Measurements from ENCODE around the gene EMC10.

The EMC10 gene

DNA sequence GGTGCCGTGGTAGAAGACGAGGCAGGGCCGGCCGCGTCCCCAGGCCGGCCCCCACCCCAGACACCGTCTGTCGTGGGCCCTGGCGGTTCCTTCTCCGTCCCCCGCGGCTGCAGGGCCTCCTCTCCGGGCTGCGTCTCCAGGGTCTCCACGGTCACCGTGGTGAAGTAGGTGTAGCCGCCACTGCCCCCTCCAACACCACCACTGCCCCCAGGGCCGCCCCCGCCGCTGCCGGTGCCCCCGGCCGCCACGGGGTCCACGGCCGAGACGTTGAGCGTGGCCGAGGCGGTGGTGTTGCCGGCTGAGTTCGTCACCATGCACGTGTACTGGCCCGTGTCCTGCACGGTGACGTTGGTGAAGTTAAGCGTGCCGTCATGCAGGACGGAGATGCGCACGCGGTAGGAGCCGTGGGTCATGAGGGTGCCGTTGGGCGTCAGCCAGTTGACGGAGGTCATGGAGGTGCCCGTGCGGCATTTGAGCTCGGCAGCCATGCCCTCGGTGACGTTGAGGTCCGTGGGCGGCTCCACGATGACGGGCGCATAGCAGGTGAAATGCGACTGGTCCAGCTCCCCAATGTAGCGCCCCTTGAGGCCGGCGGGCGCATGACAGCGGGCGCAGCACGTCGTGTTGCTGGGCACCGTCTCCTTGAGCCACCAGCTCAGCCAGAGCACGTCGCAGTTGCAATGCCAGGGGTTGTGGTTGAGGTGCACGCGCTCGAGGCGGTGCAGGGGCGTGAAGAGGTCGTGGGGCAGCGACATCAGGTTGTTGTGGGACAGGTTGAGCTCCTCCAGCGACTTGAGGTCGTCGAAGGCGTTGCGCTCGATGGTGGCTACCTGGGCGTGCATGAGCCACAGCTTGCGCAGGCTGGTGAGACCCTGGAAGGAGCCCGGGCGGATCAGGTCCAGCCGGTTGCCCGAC, 42.0 kb downstream of the EMC10 start:
- TF ChIP-seq POLR2AphosphoS5 (IDR thresholded peaks at IDR 0.05; ENCODE audit: low read depth, low read length) (no peak), TAF1 (IDR thresholded peaks at IDR 0.05; ENCODE audit: borderline replicate concordance, insufficient read depth, low read length) (no peak)

GRCh38 chr19:50519006-50519575, 42.8 kb downstream of the EMC10 start:
- TF ChIP-seq POLR2AphosphoS5 (IDR thresholded peaks at IDR 0.05; ENCODE audit: low read depth, low read length) (no peak), TAF1 (IDR thresholded peaks at IDR 0.05; ENCODE audit: borderline replicate concordance, insufficient read depth, low read length) (no peak), SIN3A (IDR thresholded peaks at IDR 0.05; ENCODE audit: borderline replicate concordance, insufficient read depth, low read length) (no peak), FOXP2 (optimal IDR thresholded peaks at IDR 0.05; ENCODE audit: borderline replicate concordance, extremely low read depth, extremely low read length, insufficient read depth) (no peak)
- TF ChIP-seq, protein P1, sequence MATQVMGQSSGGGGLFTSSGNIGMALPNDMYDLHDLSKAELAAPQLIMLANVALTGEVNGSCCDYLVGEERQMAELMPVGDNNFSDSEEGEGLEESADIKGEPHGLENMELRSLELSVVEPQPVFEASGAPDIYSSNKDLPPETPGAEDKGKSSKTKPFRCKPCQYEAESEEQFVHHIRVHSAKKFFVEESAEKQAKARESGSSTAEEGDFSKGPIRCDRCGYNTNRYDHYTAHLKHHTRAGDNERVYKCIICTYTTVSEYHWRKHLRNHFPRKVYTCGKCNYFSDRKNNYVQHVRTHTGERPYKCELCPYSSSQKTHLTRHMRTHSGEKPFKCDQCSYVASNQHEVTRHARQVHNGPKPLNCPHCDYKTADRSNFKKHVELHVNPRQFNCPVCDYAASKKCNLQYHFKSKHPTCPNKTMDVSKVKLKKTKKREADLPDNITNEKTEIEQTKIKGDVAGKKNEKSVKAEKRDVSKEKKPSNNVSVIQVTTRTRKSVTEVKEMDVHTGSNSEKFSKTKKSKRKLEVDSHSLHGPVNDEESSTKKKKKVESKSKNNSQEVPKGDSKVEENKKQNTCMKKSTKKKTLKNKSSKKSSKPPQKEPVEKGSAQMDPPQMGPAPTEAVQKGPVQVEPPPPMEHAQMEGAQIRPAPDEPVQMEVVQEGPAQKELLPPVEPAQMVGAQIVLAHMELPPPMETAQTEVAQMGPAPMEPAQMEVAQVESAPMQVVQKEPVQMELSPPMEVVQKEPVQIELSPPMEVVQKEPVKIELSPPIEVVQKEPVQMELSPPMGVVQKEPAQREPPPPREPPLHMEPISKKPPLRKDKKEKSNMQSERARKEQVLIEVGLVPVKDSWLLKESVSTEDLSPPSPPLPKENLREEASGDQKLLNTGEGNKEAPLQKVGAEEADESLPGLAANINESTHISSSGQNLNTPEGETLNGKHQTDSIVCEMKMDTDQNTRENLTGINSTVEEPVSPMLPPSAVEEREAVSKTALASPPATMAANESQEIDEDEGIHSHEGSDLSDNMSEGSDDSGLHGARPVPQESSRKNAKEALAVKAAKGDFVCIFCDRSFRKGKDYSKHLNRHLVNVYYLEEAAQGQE (IDR thresholded peaks at IDR 0.05; ENCODE audit: insufficient read depth in 1 of 2, low read depth in 2 of 2, low read length in 2 of 2), result no peak

DNA sequence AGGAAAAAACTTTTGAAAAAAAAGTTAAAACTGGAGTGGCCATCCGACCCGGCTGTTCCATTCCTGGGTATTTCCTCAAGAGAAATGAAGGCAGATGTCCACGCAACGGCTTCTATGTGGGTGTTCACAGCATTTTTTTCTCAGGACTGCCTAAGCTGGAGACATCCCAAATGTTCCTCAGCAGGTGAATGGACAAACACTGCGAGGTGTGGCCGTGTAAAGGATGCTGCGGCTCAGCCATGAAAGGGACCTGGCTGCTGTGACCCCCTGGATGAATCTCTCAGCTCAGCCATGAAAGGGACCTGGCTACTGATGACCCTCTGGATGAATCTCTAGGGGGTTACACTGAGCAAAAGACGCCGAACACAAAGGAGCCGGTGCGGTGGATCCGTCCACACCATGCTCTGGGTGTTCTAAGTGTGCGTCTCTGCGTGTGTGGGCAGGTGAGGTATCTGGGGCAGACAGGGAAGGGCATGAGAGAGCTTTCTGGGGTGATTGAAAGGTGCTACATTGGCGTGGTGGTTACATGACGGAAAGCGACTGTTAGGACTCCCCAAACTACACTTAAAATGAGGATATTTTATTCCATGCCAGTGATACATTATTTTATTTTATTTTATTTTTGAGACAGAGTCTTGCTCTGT, 44.6 kb downstream of the EMC10 start:
- no peak for TF ChIP-seq POLR2AphosphoS5 (IDR thresholded peaks at IDR 0.05; ENCODE audit: low read depth, low read length)
- no peak for TF ChIP-seq TAF1 (IDR thresholded peaks at IDR 0.05; ENCODE audit: borderline replicate concordance, insufficient read depth, low read length)
- TF ChIP-seq, protein P1 (IDR thresholded peaks at IDR 0.05; ENCODE audit: insufficient read depth in 1 of 2, low read depth in 2 of 2, low read length in 2 of 2), result no peak
- no peak for TF ChIP-seq SIN3A (IDR thresholded peaks at IDR 0.05; ENCODE audit: borderline replicate concordance, insufficient read depth, low read length)
- no peak for TF ChIP-seq FOXP2 (optimal IDR thresholded peaks at IDR 0.05; ENCODE audit: borderline replicate concordance, extremely low read depth, extremely low read length, insufficient read depth)

- TF ChIP-seq POLR2AphosphoS5 (IDR thresholded peaks at IDR 0.05; ENCODE audit: low read depth, low read length) (no peak), TAF1 (IDR thresholded peaks at IDR 0.05; ENCODE audit: borderline replicate concordance, insufficient read depth, low read length) (no peak), SIN3A (IDR thresholded peaks at IDR 0.05; ENCODE audit: borderline replicate concordance, insufficient read depth, low read length) (no peak), FOXP2 (optimal IDR thresholded peaks at IDR 0.05; ENCODE audit: borderline replicate concordance, extremely low read depth, extremely low read length, insufficient read depth) (no peak)
- TF ChIP-seq, protein P1 (IDR thresholded peaks at IDR 0.05; ENCODE audit: insufficient read depth in 1 of 2, low read depth in 2 of 2, low read length in 2 of 2), result no peak
These were observed 46.6 kb downstream of the EMC10 start for GRCh38 chr19:50522881-50523280.

DNA sequence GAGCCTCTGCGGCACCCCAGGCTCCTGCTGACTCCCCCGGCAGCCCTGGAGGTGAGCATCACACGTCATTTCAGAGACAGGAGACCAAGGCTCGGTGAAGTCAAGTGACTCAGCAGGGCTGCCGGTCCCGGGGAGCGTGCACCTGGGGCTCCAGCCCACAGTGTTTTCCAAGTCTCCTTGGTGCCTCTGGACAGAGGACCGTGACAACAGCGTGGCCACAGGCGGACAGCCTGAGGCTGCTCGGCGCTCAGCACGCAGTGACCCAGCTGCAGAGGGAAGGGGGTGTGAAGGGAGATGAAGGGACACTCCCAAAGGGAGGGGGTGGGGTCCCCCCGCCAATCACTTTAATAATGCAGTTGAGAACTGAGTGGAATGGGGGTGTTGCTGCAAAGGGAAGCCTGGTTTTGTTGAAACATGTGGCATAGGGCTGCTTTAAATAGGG, 54.9 kb downstream of the EMC10 start:
- TF ChIP-seq, protein P1 (IDR thresholded peaks at IDR 0.05; ENCODE audit: insufficient read depth in 1 of 2, low read depth in 2 of 2, low read length in 2 of 2), result no peak
- TF ChIP-seq FOXP2 (optimal IDR thresholded peaks at IDR 0.05; ENCODE audit: borderline replicate concordance, extremely low read depth, extremely low read length, insufficient read depth) (no peak), SIN3A (IDR thresholded peaks at IDR 0.05; ENCODE audit: borderline replicate concordance, insufficient read depth, low read length) (no peak), POLR2AphosphoS5 (IDR thresholded peaks at IDR 0.05; ENCODE audit: low read depth, low read length) (no peak), TAF1 (IDR thresholded peaks at IDR 0.05; ENCODE audit: borderline replicate concordance, insufficient read depth, low read length) (no peak)
